Measurements from ENCODE around the gene PYDC2.

The PYDC2 gene

GRCh38 chr3:191461113-191461595 is at the start of gene PYDC2:
TSS of gene PYDC2 (plus strand) at chr3:191461163. CDS start at chr3:191461163, 0 bp downstream.
- ATAC-seq (no peak), DNase-seq (no peak)
- no peaks in the 10 kb centered on the region for H3K36me3 Mint-ChIP-seq (ENCODE audit: low read depth)
- no peak within 1 kb of the TSS for H3K4me3 Mint-ChIP-seq
- no peak within 1 kb of the TSS for H3K27ac Mint-ChIP-seq
- H3K9me3 Mint-ChIP-seq = no peaks in the 10 kb centered on the region
- no peaks in the 10 kb centered on the region for H3K4me1 Mint-ChIP-seq
- H3K27me3 Mint-ChIP-seq = no peaks in the 10 kb centered on the region

GRCh38 chr3:191412759-191413158 is 48.2 kb upstream of the PYDC2 start:
- H3K9me3 Mint-ChIP-seq = peaks cover 14% of the 10 kb centered on the region
- no peak for DNase-seq
- no peak for ATAC-seq
- no peak overlapping the region for H3K4me3 Mint-ChIP-seq
- H3K36me3 Mint-ChIP-seq (ENCODE audit: low read depth) = no peaks in the 10 kb centered on the region
- no peak overlapping the region for H3K27ac Mint-ChIP-seq
- H3K4me1 Mint-ChIP-seq = no peaks in the 10 kb centered on the region
- peaks cover 4% of the 10 kb centered on the region for H3K27me3 Mint-ChIP-seq

- H3K36me3 Mint-ChIP-seq (ENCODE audit: low read depth) = no peaks in the 10 kb centered on the region
- no peak overlapping the region for H3K4me3 Mint-ChIP-seq
- ATAC-seq = no peak
- H3K9me3 Mint-ChIP-seq = peaks cover 14% of the 10 kb centered on the region
- peaks cover 4% of the 10 kb centered on the region for H3K27me3 Mint-ChIP-seq
- H3K27ac Mint-ChIP-seq = no peak overlapping the region
- no peaks in the 10 kb centered on the region for H3K4me1 Mint-ChIP-seq
- DNase-seq = no peak
Observed at GRCh38 chr3:191414286-191414685, 46.7 kb upstream of the PYDC2 start.

GRCh38 chr3:191414732-191415131 is 46.2 kb upstream of the PYDC2 start:
- Mint-ChIP-seq H3K4me1 (no peaks in the 10 kb centered on the region), H3K27me3 (peaks cover 4% of the 10 kb centered on the region), H3K36me3 (ENCODE audit: low read depth) (no peaks in the 10 kb centered on the region), H3K4me3 (no peak overlapping the region), H3K27ac (no peak overlapping the region), H3K9me3 (peaks cover 12% of the 10 kb centered on the region)
- ATAC-seq = no peak
- DNase-seq = no peak

- Mint-ChIP-seq H3K9me3 (peaks cover 8% of the 10 kb centered on the region), H3K27me3 (peaks cover 4% of the 10 kb centered on the region), H3K4me3 (no peak overlapping the region), H3K4me1 (no peaks in the 10 kb centered on the region), H3K36me3 (ENCODE audit: low read depth) (no peaks in the 10 kb centered on the region), H3K27ac (no peak overlapping the region)
- ATAC-seq (no peak), DNase-seq (no peak)
Observed at GRCh38 chr3:191415566-191415965, 45.4 kb upstream of the PYDC2 start.

GRCh38 chr3:191417457-191417729 is 43.6 kb upstream of the PYDC2 start:
- H3K9me3 Mint-ChIP-seq = peaks cover 4% of the 10 kb centered on the region
- ATAC-seq (no peak), DNase-seq (no peak)
- no peaks in the 10 kb centered on the region for H3K4me1 Mint-ChIP-seq
- no peak overlapping the region for H3K4me3 Mint-ChIP-seq
- peaks cover 6% of the 10 kb centered on the region for H3K27me3 Mint-ChIP-seq
- H3K36me3 Mint-ChIP-seq (ENCODE audit: low read depth) = no peaks in the 10 kb centered on the region
- no peak overlapping the region for H3K27ac Mint-ChIP-seq

- Mint-ChIP-seq H3K36me3 (ENCODE audit: low read depth) (no peaks in the 10 kb centered on the region), H3K9me3 (no peaks in the 10 kb centered on the region), H3K27ac (no peak overlapping the region), H3K4me1 (no peaks in the 10 kb centered on the region), H3K4me3 (no peak overlapping the region), H3K27me3 (peaks cover 6% of the 10 kb centered on the region)
- DNase-seq (no peak), ATAC-seq (no peak)
Observed at GRCh38 chr3:191420771-191421170, 40.2 kb upstream of the PYDC2 start.

GRCh38 chr3:191424881-191425280 is 36.1 kb upstream of the PYDC2 start:
- H3K27me3 Mint-ChIP-seq = peaks cover 2% of the 10 kb centered on the region
- no peak overlapping the region for H3K27ac Mint-ChIP-seq
- no peak for DNase-seq
- H3K9me3 Mint-ChIP-seq = no peaks in the 10 kb centered on the region
- H3K36me3 Mint-ChIP-seq (ENCODE audit: low read depth) = no peaks in the 10 kb centered on the region
- no peaks in the 10 kb centered on the region for H3K4me1 Mint-ChIP-seq
- H3K4me3 Mint-ChIP-seq = no peak overlapping the region
- no peak for ATAC-seq

GRCh38 chr3:191425322-191425734 is 35.6 kb upstream of the PYDC2 start:
- DNase-seq (no peak), ATAC-seq (no peak)
- H3K4me3 Mint-ChIP-seq = no peak overlapping the region
- peaks cover 2% of the 10 kb centered on the region for H3K27me3 Mint-ChIP-seq
- H3K27ac Mint-ChIP-seq = no peak overlapping the region
- no peaks in the 10 kb centered on the region for H3K4me1 Mint-ChIP-seq
- no peaks in the 10 kb centered on the region for H3K36me3 Mint-ChIP-seq (ENCODE audit: low read depth)
- H3K9me3 Mint-ChIP-seq = no peaks in the 10 kb centered on the region

- H3K27me3 Mint-ChIP-seq = peaks cover 2% of the 10 kb centered on the region
- no peak for DNase-seq
- H3K9me3 Mint-ChIP-seq = no peaks in the 10 kb centered on the region
- H3K36me3 Mint-ChIP-seq (ENCODE audit: low read depth) = no peaks in the 10 kb centered on the region
- H3K4me3 Mint-ChIP-seq = no peak overlapping the region
- H3K27ac Mint-ChIP-seq = no peak overlapping the region
- no peak for ATAC-seq
- H3K4me1 Mint-ChIP-seq = no peaks in the 10 kb centered on the region
Observed at GRCh38 chr3:191426311-191426710, 34.7 kb upstream of the PYDC2 start.

GRCh38 chr3:191428177-191428576 is 32.8 kb upstream of the PYDC2 start:
- Mint-ChIP-seq H3K4me3 (no peak overlapping the region), H3K27ac (no peak overlapping the region), H3K36me3 (ENCODE audit: low read depth) (no peaks in the 10 kb centered on the region), H3K9me3 (no peaks in the 10 kb centered on the region), H3K4me1 (no peaks in the 10 kb centered on the region), H3K27me3 (no peaks in the 10 kb centered on the region)
- DNase-seq (no peak), ATAC-seq (no peak)

- Mint-ChIP-seq H3K4me1 (no peaks in the 10 kb centered on the region), H3K36me3 (ENCODE audit: low read depth) (no peaks in the 10 kb centered on the region)
- DNase-seq = no peak
Observed at GRCh38 chr3:191430103-191430502, 30.9 kb upstream of the PYDC2 start.

GRCh38 chr3:191431160-191431822 is 29.7 kb upstream of the PYDC2 start:
- no peaks in the 10 kb centered on the region for H3K27me3 Mint-ChIP-seq
- no peak for ATAC-seq
- H3K9me3 Mint-ChIP-seq = no peaks in the 10 kb centered on the region
- H3K4me1 Mint-ChIP-seq = no peaks in the 10 kb centered on the region
- no peaks in the 10 kb centered on the region for H3K36me3 Mint-ChIP-seq (ENCODE audit: low read depth)
- no peak overlapping the region for H3K4me3 Mint-ChIP-seq
- no peak for DNase-seq
- no peak overlapping the region for H3K27ac Mint-ChIP-seq

More at GRCh38 chr3:191430103-191430502, 30.9 kb upstream of the PYDC2 start:
- Mint-ChIP-seq H3K27ac (no peak overlapping the region), H3K4me3 (no peak overlapping the region), H3K27me3 (no peaks in the 10 kb centered on the region), H3K9me3 (no peaks in the 10 kb centered on the region)
- ATAC-seq = no peak

GRCh38 chr3:191432162-191432561 is 28.8 kb upstream of the PYDC2 start:
- Mint-ChIP-seq H3K4me1 (no peaks in the 10 kb centered on the region), H3K9me3 (no peaks in the 10 kb centered on the region), H3K36me3 (ENCODE audit: low read depth) (no peaks in the 10 kb centered on the region), H3K4me3 (no peak overlapping the region), H3K27ac (no peak overlapping the region), H3K27me3 (no peaks in the 10 kb centered on the region)
- ATAC-seq (no peak), DNase-seq (no peak)

GRCh38 chr3:191434024-191434423 is 26.9 kb upstream of the PYDC2 start:
- Mint-ChIP-seq H3K36me3 (ENCODE audit: low read depth) (no peaks in the 10 kb centered on the region), H3K27me3 (no peaks in the 10 kb centered on the region), H3K27ac (no peak overlapping the region), H3K9me3 (no peaks in the 10 kb centered on the region), H3K4me3 (no peak overlapping the region), H3K4me1 (no peaks in the 10 kb centered on the region)
- no peak for DNase-seq
- no peak for ATAC-seq

GRCh38 chr3:191435981-191436380 is 25.0 kb upstream of the PYDC2 start:
- H3K4me1 Mint-ChIP-seq = no peaks in the 10 kb centered on the region
- ATAC-seq = no peak
- H3K36me3 Mint-ChIP-seq (ENCODE audit: low read depth) = no peaks in the 10 kb centered on the region

More at GRCh38 chr3:191435981-191436380, 25.0 kb upstream of the PYDC2 start:
- H3K27ac Mint-ChIP-seq = no peak overlapping the region
- peaks cover 6% of the 10 kb centered on the region for H3K9me3 Mint-ChIP-seq
- H3K4me3 Mint-ChIP-seq = no peak overlapping the region
- no peak for DNase-seq
- H3K27me3 Mint-ChIP-seq = no peaks in the 10 kb centered on the region
